Progenitor cell of endocrine pancreas (in vitro differentiated cells): ENCODE data around the gene MYOM3. TPM values are rescaled to one million over a fixed set of nuclear protein-coding genes. Genes with fewer than 3 reads are reported as not detected.

Source experiments
- DNase-seq: peaks from one replicate; pipeline ENCODE4 v3.0.0; 2021; ENCODE audit warnings: low spot score; ENCODE audit not compliant: unreplicated experiment
- H3K27ac Mint-ChIP-seq: 2 replicates; pipeline ENCODE4 v1.8.0; 2021; ENCODE audit warnings: mild to moderate bottlenecking, moderate library complexity, mixed read lengths
- H3K27me3 Mint-ChIP-seq: 2 replicates; pipeline ENCODE4 v1.8.0; 2021; ENCODE audit warnings: mixed read lengths
- H3K36me3 Mint-ChIP-seq: 2 replicates; pipeline ENCODE4 v1.8.0; 2022; ENCODE audit warnings: mixed read lengths; ENCODE audit not compliant: insufficient read depth
- H3K4me1 Mint-ChIP-seq: 2 replicates; pipeline ENCODE4 v1.8.0; 2021; ENCODE audit warnings: low read depth, mixed read lengths
- H3K4me3 Mint-ChIP-seq: 2 replicates; pipeline ENCODE4 v1.8.0; 2021; ENCODE audit warnings: low read depth, mild to moderate bottlenecking, moderate library complexity, mixed read lengths
- H3K9me3 Mint-ChIP-seq: 2 replicates; pipeline ENCODE4 v1.8.0; 2021; ENCODE audit warnings: low read depth, mixed read lengths
- total RNA-seq: library from RNA; stranded (reverse); gene quantifications from 2 replicates; pipeline ENCODE4 v1.2.1, GENCODE V29; 2021
- TF ChIP-seq, protein P1 (sequence below): fragments of 200-600 bp; sonication (generic); IDR thresholded peaks from one replicate; pipeline ENCODE4 v1.5.0; 2021; ENCODE audit warnings: antibody characterized with exemption, mild to moderate bottlenecking; ENCODE audit not compliant: unreplicated experiment

MYOM3 gene
- total RNA-seq, 1 donor from 2014 or later = 0.84 TPM

DNA sequence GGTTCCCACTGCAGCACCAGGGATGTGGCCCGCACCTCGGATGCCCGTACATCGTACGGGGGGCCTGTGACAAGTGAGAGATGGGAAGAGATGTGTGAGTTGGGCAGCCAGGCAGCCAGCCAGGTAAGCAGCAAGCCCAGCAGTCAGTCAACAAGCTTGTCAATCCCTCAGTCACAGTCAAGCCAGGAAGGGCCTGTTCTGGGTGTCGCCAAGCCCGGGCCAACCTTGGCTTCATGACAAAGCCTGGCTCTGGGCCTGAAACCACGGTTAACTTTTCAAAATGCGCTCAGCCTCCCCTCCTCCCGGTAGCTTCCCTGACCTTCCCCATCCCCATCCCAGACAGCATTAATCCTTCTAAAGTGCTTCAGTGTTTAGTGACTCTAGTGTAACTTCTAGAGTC, 31.8 kb downstream of the MYOM3 start:
- H3K36me3 Mint-ChIP-seq = no peaks in the 10 kb centered on the region
- TF ChIP-seq, protein P1, sequence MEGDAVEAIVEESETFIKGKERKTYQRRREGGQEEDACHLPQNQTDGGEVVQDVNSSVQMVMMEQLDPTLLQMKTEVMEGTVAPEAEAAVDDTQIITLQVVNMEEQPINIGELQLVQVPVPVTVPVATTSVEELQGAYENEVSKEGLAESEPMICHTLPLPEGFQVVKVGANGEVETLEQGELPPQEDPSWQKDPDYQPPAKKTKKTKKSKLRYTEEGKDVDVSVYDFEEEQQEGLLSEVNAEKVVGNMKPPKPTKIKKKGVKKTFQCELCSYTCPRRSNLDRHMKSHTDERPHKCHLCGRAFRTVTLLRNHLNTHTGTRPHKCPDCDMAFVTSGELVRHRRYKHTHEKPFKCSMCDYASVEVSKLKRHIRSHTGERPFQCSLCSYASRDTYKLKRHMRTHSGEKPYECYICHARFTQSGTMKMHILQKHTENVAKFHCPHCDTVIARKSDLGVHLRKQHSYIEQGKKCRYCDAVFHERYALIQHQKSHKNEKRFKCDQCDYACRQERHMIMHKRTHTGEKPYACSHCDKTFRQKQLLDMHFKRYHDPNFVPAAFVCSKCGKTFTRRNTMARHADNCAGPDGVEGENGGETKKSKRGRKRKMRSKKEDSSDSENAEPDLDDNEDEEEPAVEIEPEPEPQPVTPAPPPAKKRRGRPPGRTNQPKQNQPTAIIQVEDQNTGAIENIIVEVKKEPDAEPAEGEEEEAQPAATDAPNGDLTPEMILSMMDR = no peak
- no peak overlapping the region for H3K4me3 Mint-ChIP-seq
- H3K4me1 Mint-ChIP-seq = no peaks in the 10 kb centered on the region
- no peak for DNase-seq
- H3K27ac Mint-ChIP-seq = no peak overlapping the region
- H3K27me3 Mint-ChIP-seq = peaks cover 4% of the 10 kb centered on the region
- H3K9me3 Mint-ChIP-seq = no peaks in the 10 kb centered on the region

DNA sequence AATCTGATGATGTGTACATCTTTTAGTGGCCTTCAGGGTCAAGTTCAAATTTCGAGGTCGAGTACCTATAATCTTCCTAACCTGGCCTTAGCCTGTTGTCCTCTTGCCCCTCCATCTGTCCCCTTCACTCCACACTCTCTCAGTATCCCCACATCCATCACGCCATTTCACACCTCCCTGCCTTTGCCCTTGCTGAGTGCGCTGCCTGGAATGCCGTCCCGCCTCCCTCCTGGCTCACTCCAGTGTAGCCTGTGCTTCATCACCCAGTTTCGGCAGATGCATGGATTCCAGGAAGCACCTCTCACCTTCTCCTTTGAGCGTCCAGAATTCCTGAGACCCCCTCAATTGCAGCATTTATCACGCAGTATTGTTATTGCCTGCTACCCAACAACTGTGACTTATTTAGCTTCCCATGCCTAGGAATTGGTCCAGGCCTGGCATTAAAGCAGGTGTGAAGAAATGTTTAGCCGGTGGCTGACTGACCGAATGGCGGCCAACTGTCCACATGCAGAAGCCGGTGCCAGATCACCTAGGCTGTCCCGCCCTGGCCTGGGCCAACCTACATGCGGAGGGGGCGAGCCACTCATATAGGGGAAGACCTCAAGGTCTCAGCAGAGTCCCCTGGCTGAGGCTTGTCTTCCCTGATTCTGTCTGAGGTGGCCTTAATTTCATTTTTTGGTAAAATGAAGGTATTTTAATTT, 34.5 kb downstream of the MYOM3 start:
- H3K27ac Mint-ChIP-seq = peak overlapping the region; percentile 41
- no peaks in the 10 kb centered on the region for H3K4me1 Mint-ChIP-seq
- no peaks in the 10 kb centered on the region for H3K27me3 Mint-ChIP-seq
- TF ChIP-seq, protein P1 = no peak
- no peak overlapping the region for H3K4me3 Mint-ChIP-seq
- H3K9me3 Mint-ChIP-seq = no peaks in the 10 kb centered on the region
- no peaks in the 10 kb centered on the region for H3K36me3 Mint-ChIP-seq
- DNase-seq = no peak

DNA sequence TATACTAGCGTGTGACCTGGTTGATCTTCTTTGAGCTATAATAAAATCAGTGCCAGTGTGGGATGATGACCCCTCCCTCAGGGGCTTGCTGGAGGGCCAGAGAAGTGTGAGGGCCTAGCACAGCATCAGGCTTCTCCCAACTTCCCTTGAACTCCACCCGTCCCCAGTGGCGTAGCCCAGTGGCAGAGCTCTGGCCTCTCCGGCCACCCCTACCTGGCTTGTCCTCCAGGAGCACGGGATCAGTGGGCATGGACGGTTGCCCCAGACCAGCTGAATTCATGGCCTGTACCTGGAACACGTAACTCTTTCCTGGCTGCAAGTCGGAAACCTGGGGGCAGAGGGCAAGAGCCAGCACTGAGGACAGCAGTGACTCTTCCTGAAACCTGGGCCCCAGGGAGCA, 36.0 kb downstream of the MYOM3 start:
- H3K4me1 Mint-ChIP-seq = peaks cover under 1% of the 10 kb centered on the region
- TF ChIP-seq, protein P1 = no peak
- H3K9me3 Mint-ChIP-seq = no peaks in the 10 kb centered on the region
- peaks cover 4% of the 10 kb centered on the region for H3K27me3 Mint-ChIP-seq
- H3K4me3 Mint-ChIP-seq = no peak overlapping the region
- no peak for DNase-seq
- no peaks in the 10 kb centered on the region for H3K36me3 Mint-ChIP-seq
- H3K27ac Mint-ChIP-seq = no peak overlapping the region

DNA sequence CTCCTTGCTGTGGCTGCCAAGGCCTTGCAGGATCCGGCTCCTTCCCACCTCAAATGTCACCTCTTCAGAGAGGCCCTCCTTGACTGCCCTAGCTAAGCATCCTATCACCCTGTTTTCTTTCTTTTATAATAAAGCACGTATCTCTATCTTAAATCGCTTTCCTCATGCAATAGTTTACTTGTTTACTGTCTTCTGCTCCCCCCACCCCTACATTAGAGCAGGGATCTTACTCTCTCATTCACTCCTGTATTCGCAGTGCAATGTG, 36.4 kb downstream of the MYOM3 start:
- Mint-ChIP-seq H3K4me1 (peaks cover 2% of the 10 kb centered on the region), H3K4me3 (no peak overlapping the region), H3K27ac (no peak overlapping the region), H3K27me3 (peaks cover 5% of the 10 kb centered on the region), H3K36me3 (no peaks in the 10 kb centered on the region), H3K9me3 (no peaks in the 10 kb centered on the region)
- TF ChIP-seq, protein P1 = no peak
- no peak for DNase-seq

DNA sequence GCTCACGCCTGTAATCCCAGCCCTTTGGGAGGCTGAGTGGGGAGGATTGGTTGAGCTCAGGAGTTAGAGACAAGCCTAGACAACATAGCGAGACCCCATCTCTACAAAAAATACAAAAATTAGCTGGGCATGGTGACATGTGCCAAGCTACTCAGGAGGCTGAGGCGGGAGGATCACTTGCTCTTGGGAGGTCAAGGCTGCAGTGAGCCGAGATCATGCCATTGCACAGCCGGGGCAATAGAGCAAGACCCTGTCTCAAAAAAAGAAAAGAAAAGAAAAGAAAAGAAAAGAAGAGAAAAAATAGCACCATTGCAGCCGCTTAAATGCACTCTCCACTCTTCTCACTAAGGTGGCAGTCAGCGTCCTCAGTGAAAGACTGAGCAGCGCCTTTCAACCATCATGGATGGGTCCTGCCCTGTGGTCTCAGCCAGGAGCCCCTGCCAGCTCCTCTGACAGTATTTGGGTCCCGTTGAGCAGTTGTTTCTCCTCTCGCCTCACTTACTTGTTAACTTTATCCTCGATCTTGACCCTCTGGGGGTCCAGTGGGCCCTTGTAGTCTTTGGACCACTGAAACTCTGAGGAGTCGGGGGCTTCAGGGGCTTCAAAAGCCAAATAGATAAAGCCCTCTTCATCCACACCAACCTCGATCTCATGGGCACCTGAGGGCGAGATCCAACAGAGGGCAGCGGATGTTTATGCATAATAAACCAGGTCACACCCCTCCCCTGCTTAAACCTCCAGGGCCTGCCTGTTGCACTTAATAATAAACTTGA, 36.9 kb downstream of the MYOM3 start:
- Mint-ChIP-seq H3K4me1 (peaks cover 2% of the 10 kb centered on the region), H3K9me3 (no peaks in the 10 kb centered on the region), H3K27ac (no peak overlapping the region), H3K27me3 (peaks cover 5% of the 10 kb centered on the region), H3K4me3 (no peak overlapping the region), H3K36me3 (no peaks in the 10 kb centered on the region)
- no peak for DNase-seq
- TF ChIP-seq, protein P1 = no peak
